GM21526 (cell line): ENCODE data around the gene ZSWIM6.

ENCODE experiments used
- ATAC-seq: cut with Tn5 transposase; IDR thresholded peaks from one replicate; pipeline ENCODE4 v1.9.1; 2021; ENCODE audit warnings: moderate library complexity; ENCODE audit not compliant: unreplicated experiment, low FRiP score

ZSWIM6 gene

GRCh38 chr5:61578858-61579503, 246.9 kb downstream of the ZSWIM6 start:
- no peak for ATAC-seq

DNA sequence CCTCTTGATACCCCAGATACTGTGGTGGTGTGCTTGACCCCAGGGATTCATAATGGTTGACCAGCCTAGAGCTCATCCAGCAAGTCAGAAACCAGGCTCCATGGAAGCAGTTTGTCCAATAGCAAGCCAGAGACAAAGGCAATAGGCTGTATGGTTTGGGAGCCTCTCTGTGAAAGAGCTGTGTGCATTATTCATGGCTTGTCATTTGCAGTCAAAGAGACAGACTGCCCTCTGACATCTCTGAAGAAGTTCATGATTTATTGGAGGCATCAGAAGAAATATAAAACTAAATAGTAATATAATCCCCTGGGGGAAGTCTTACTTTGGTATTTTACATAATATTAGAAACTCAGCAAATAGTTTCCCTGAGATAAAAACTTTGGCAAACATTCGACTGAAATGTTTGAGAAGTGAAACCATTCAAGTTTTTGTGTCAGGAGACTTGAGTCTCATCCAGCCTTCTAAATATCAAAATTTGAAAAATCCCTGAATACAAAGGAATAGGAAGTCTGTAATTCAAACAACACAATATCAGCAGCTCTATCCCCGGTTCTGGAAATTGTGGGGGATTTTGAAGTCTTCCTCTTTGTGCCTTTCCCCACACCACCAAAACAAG, 250.3 kb downstream of the ZSWIM6 start:
- ATAC-seq = no peak

- no peak for ATAC-seq
These were observed 250.8 kb downstream of the ZSWIM6 start for GRCh38 chr5:61582887-61583286.

GRCh38 chr5:61586096-61587084, 254.3 kb downstream of the ZSWIM6 start:
- ATAC-seq = no peak

- no peak for ATAC-seq
These were observed 255.1 kb downstream of the ZSWIM6 start for GRCh38 chr5:61587125-61587524.

DNA sequence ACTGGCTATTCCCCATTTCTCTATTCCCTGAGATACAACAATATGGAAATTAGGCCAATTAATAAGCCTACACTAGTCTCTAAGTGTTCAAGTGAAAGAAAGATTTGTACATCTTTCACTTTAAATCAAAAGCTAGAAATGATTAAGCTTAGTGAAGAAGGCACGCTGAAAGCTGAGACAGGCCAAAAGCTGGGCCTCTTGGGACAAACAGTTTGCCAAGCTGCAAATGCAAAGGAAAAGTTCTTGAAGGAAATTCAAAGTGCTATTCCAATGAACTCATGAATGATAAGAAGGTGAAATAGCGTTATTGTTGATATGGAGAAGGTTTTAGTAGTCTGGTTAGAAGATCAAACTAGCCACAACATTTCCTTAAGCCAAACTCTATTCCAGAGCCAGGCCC, 256.2 kb downstream of the ZSWIM6 start:
- ATAC-seq = no peak

DNA sequence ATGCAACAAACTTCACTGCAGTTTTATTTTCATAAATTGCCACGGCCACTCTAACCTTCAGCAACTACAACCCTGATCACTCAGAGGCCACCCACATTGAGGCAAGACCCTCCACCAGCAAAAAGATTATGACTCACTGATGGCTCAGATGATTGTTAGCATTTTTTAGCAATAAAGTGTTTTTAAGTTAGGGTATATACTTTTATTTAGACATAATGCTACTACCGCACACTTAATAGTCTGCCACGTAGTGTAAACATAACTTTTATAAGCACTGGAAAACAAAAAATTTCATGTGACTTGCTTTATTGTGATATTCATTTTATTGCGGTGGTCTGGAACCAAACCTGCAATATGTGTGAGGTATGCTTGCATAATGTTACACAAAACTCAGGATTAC, 257.9 kb downstream of the ZSWIM6 start:
- ATAC-seq = no peak

DNA sequence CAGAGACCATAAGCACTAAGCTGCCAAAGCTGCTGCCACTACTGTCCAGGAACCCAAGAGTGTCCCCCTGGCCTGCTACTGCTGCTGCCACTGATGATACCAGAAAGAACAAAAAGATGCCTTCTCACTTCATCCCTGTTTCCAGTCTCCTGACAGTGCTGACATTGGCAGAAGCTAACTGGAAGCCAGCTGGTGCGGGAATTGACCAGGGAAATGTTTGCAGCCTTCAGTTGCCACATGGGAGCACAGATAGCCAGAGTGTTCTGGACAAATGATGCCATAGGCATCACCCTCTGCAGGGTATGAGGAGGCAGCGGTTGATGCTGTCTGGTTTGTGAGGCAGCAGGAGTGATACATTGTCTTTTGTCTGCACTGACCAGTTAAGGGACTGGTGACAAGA, 258.4 kb downstream of the ZSWIM6 start:
- ATAC-seq = no peak

DNA sequence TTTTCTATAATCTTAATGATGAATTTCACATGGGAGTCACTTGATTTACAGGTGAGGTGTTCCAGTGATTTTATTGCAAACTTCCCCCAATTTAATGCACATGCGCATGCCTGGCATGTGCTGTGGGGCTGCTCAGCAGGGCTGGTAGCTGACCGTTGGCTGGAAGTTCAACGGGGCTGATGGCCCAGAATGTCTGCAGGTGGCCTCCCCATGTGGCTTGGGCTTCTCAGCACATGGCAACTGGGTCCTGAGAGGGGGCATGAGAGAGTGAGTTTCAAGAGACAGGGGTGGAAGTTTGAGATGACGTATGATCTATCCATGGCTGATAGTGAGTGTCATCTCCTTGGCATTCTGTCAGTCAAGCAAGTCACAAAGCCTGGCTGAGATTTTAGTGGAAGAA, 259.8 kb downstream of the ZSWIM6 start:
- ATAC-seq = no peak

DNA sequence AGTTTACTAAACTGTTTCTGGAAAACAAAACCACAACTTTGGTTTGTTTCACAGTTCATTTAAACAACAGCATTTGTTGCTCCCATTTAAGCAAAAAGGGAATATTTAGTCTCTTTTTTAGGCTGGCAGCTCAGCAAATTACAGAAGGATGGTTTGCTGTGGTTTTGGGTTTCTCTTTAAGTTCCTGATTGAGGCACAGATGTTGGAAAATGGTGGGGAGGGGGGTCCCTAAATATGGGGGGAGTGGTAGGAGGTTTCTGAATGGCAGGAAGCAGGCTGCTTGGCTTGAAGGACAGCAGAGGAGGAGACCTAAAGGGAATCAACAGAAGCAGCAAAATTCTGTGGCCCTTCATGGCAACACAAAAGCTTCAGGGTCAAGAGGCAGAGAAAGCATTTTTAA, 263.4 kb downstream of the ZSWIM6 start:
- no peak for ATAC-seq
